Activated naive CD8-positive, alpha-beta T cell treated with anti-CD3 and anti-CD28 coated beads, Interleukin-2, amount 10 ng/mL, durations not matched to agents 7 days and 5 days (primary cell): ENCODE results near the gene DLX1. TPM values are rescaled to one million over a fixed set of nuclear protein-coding genes. Genes with fewer than 3 reads are reported as not detected.
"Not testable (repeated sequence)": the region's sequence is repeated elsewhere in the genome, so short reads cannot be mapped to it uniquely, and the experiment has no call there.

Experiments used
- ATAC-seq: fragments of 150-1000 bp; cut with Tn5 transposase; one replicate; pipeline ENCODE4 v1.10.0; 2021; ENCODE audit warnings: low read depth, moderate library complexity
- POLR2A ChIA-PET: fragments of 350-600 bp; sonication (Branson Sonifier 250); formaldehyde crosslinking; loops from one replicate; lab custom pipeline; 2021; ENCODE audit warnings: antibody characterized with exemption; lab: Charles Lee
- DNase-seq: peaks from one replicate; pipeline ENCODE4 v3.0.0; 2021
- H3K27ac Mint-ChIP-seq: one replicate; pipeline ENCODE4 v1.8.0; 2022; ENCODE audit warnings: mild to moderate bottlenecking, mixed read lengths
- H3K27me3 Mint-ChIP-seq: one replicate; pipeline ENCODE4 v1.8.0; 2022; ENCODE audit warnings: mild to moderate bottlenecking, moderate library complexity, mixed read lengths
- H3K36me3 Mint-ChIP-seq: one replicate; pipeline ENCODE4 v1.8.0; 2021; ENCODE audit warnings: mild to moderate bottlenecking, mixed read lengths
- H3K4me1 Mint-ChIP-seq: one replicate; pipeline ENCODE4 v1.8.0; 2021; ENCODE audit warnings: mixed read lengths
- H3K4me3 Mint-ChIP-seq: one replicate; pipeline ENCODE4 v1.8.0; 2022; ENCODE audit warnings: mild to moderate bottlenecking, moderate library complexity, mixed read lengths
- H3K9me3 Mint-ChIP-seq: one replicate; pipeline ENCODE4 v1.8.0; 2021; ENCODE audit warnings: mixed read lengths
- total RNA-seq, 2 experiments: library from RNA; stranded (reverse); gene quantifications; one replicate each; pipeline ENCODE4 v1.2.3, GENCODE V29; 2021

DLX1 gene
- total RNA-seq, 2 experiments from 2014 or later = not detected

GRCh38 chr2:172138727-172139126 is 53.4 kb downstream of the DLX1 start:
- H3K4me1 Mint-ChIP-seq, DNase-seq, POLR2A ChIA-PET, H3K4me3 Mint-ChIP-seq, H3K27ac Mint-ChIP-seq, ATAC-seq, H3K36me3 Mint-ChIP-seq, H3K9me3 Mint-ChIP-seq: not testable (repeated sequence)
- peaks cover 13% of the 10 kb centered on the region for H3K27me3 Mint-ChIP-seq

Other genes with a start within 250 kb of the DLX1 start
- gene SLC25A12, start 191.3 kb upstream of the DLX1 start, total RNA-seq = 10 to 100 TPM; 25.1 to 27.5 TPM
- gene HAT1, start 163.0 kb upstream of the DLX1 start, total RNA-seq = 10 to 100 TPM; 52.5 to 54.5 TPM
- 1 to 10 TPM; 4.5 to 5.6 TPM for gene METAP1D, start 85.6 kb upstream of the DLX1 start, total RNA-seq
- not detected for gene DLX2, start 17.4 kb downstream of the DLX1 start, total RNA-seq